Measurements from ENCODE around the gene DPYSL4. TPM values are rescaled to one million over a fixed set of nuclear protein-coding genes. Genes with fewer than 3 reads are reported as not detected.

The DPYSL4 gene
- total RNA-seq, 2 donors from 2014 or later: 0.27 to 0.44 TPM

DNA sequence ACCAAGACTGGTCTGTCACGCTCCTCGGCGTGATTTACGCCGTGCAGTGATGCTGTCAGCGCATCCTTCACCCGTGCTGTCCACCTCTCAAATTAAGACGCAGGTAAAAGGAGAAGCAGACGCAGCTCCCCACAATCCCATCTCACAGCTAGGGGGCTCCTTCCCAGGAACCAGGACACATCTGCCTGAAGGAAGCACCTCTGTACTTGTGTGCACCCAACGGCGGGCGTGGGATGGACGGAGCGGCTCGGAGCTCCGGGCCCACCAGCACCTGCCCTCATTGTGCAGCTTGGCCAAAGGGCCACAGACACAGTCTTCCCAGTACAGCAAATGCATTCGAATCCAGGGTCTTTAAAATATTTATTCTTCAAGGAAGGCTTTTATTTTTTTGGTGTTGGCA, 65.7 kb downstream of the DPYSL4 start:
- Histone ChIP-seq H3K27me3 (no peaks in the 10 kb centered on the region), H3K27ac (no peak overlapping the region), H3K4me1 (no peaks in the 10 kb centered on the region), H3K4me3 (no peak overlapping the region), H3K9ac (ENCODE audit: low read depth in 2 of 2, low read length in 2 of 2) (no peak overlapping the region), H3K36me3 (no peaks in the 10 kb centered on the region), H3K9me3 (no peaks in the 10 kb centered on the region)
- TF ChIP-seq, protein P1, sequence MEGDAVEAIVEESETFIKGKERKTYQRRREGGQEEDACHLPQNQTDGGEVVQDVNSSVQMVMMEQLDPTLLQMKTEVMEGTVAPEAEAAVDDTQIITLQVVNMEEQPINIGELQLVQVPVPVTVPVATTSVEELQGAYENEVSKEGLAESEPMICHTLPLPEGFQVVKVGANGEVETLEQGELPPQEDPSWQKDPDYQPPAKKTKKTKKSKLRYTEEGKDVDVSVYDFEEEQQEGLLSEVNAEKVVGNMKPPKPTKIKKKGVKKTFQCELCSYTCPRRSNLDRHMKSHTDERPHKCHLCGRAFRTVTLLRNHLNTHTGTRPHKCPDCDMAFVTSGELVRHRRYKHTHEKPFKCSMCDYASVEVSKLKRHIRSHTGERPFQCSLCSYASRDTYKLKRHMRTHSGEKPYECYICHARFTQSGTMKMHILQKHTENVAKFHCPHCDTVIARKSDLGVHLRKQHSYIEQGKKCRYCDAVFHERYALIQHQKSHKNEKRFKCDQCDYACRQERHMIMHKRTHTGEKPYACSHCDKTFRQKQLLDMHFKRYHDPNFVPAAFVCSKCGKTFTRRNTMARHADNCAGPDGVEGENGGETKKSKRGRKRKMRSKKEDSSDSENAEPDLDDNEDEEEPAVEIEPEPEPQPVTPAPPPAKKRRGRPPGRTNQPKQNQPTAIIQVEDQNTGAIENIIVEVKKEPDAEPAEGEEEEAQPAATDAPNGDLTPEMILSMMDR (IDR thresholded peaks at IDR 0.05): no peak
- intact Hi-C loops (cut with DNase I): no loop called here
- DNase-seq: no peak

DNA sequence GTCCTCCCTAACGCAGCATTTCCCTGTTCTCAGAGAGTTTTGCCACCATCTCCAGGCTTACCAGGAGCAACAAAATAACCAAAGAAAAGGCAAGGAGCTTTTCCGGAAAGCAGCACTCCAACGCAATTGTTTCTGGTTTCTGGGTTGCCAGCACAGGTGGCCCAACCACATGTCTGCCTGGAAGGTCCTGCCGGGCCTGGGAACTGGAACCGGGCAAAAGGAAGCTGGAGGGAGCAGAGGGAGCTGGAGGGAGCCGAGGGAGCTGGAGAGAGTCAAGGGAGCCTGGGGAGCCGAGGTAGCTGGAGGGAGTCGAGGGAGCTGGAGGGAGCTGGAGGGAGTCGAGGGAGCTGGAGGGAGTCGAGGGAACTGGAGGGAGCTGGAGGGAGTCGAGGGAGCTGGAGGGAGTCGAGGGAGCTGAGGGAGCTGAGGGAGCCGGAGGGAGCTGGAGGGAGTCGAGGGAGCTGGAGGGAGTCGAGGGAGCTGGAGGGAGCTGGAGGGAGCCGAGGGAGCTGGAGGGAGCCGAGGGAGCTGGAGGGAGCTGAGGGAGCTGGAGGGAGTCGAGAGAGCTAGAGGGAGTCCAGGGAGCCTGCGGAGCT, 66.4 kb downstream of the DPYSL4 start:
- Histone ChIP-seq H3K36me3 (no peaks in the 10 kb centered on the region), H3K27ac (no peak overlapping the region), H3K4me3 (no peak overlapping the region), H3K9me3 (no peaks in the 10 kb centered on the region), H3K9ac (ENCODE audit: low read depth in 2 of 2, low read length in 2 of 2) (no peak overlapping the region), H3K27me3 (no peaks in the 10 kb centered on the region), H3K4me1 (no peaks in the 10 kb centered on the region)
- intact Hi-C loops (cut with DNase I): no loop called here
- TF ChIP-seq, protein P1 (IDR thresholded peaks at IDR 0.05): no peak
- no peak for DNase-seq

DNA sequence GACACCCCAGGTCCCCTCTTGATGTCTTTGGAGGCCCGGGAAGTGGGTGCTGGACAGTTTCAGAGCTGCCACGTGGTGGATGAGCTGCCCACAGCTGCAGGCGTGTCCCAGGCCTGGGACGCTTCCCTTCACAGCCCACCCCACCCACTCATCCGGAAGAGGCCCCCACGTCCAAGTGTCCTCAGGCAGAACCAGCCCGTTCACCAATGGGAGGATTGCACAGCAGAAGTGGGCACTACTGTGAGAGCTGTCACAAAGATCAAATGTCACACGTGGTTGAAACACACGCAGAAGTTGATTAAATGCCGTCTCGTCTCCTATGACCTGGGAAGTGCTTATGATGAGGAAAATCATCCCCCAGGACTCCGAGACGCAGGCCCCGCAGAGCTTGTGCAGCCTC, 68.1 kb downstream of the DPYSL4 start:
- intact Hi-C loops (cut with DNase I): no loop called here
- H3K4me3 ChIP-seq: no peak overlapping the region
- TF ChIP-seq, protein P1 (IDR thresholded peaks at IDR 0.05): no peak
- H3K9me3 ChIP-seq: no peaks in the 10 kb centered on the region
- no peaks in the 10 kb centered on the region for H3K27me3 ChIP-seq
- no peak overlapping the region for H3K27ac ChIP-seq
- no peak for DNase-seq
- H3K4me1 ChIP-seq: no peaks in the 10 kb centered on the region
- no peaks in the 10 kb centered on the region for H3K36me3 ChIP-seq
- no peak overlapping the region for H3K9ac ChIP-seq (ENCODE audit: low read depth in 2 of 2, low read length in 2 of 2)

Other genes with a start within 250 kb of the DPYSL4 start
- gene BNIP3, start 205.0 kb upstream of the DPYSL4 start, total RNA-seq: 10 to 100 TPM in 1 of 2 donors, 1 to 10 TPM in 1; 6.9 to 51.7 TPM
- gene JAKMIP3, start 121.0 kb upstream of the DPYSL4 start, total RNA-seq: under 1 TPM; 0.10 to 0.27 TPM
- 10 to 100 TPM in 1 of 2 donors, 1 to 10 TPM in 1; 9.2 to 14.5 TPM for gene STK32C, start 121.0 kb downstream of the DPYSL4 start, total RNA-seq
- gene LRRC27, start 145.2 kb downstream of the DPYSL4 start, total RNA-seq: 1 to 10 TPM; 5.8 to 6.1 TPM
- gene PWWP2B, start 210.3 kb downstream of the DPYSL4 start, total RNA-seq: 10 to 100 TPM; 33.8 to 61.0 TPM

All from colonic mucosa (tissue), 4 donors.